A549 treated with DMSO at 1 μM for 4 hours (cell line): ENCODE data around the gene OR6C70. TPM values are rescaled to one million over a fixed set of nuclear protein-coding genes. Genes with fewer than 3 reads are reported as not detected.

Source experiments
- total RNA-seq: library from RNA; stranded (reverse); fragments of 200-300 nt; extraction: Qiagen RNA extraction; gene quantifications from 5 replicates; pipeline ENCODE4 v1.2.3, GENCODE V29; 2022; ENCODE audit warnings: low read depth

Gene OR6C70
- total RNA-seq: not detected in 5 replicates

DNA sequence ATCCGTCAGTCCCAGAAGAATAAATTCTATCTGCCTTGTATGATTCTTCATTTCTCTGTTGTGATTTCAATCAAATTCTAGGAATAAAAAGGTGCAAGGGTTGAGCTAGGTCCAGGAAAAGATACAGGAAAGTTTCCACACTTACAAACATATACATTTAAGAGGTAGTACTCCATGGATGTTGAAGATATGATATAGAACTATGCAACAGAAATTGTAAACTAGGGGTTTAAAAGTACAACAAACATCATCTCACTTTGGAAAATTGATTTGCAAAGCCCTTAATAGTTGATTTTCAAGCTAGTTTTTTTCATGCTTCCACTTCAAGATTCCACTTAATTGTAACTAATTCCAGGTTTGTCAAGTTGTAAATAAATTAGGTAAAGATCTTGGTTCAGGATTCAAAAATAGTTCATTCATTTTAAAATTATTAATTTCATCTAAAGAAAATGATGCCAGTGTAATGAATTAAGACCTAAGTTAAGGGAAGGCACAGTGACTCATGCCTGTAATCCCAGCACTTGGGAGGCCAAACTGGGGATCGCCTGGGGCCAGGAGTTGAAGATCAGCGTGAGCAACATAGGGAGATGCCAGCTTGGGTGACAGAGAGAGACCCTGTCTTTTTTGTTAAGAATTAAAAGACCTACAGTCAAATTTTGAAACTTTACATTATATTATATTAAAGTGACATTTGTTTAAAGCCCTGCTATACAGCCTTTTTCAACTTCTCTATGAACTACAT is at the start of gene OR6C70:
Gene OR6C70 (minus strand): TSS at position 51 of the 742 bp plus-strand sequence. CDS start 0 bp downstream, at position 51.

DNA sequence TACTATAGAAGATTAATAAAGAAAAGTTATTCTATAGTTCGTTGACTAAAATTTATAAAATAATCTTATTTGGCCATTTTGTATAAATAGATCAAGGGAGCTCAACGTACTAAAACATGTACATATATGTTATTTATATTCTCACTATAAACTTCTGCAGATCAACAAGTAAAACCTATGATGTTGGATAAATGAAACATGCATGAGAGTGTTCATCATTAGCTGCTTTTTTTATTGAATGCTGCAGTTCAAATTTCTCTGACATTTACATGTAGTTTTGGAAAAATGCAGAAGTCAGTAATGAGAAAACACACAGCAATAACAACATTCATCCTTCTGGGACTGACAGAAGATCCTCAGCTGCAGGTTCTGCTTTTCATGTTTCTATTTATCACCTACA is 22.1 kb upstream of the OR6C70 start, which contains the start of gene OR6C68:
Gene OR6C68 (plus strand): TSS at position 301 of the 400 bp plus-strand sequence. CDS start 0 bp downstream, at position 301.

DNA sequence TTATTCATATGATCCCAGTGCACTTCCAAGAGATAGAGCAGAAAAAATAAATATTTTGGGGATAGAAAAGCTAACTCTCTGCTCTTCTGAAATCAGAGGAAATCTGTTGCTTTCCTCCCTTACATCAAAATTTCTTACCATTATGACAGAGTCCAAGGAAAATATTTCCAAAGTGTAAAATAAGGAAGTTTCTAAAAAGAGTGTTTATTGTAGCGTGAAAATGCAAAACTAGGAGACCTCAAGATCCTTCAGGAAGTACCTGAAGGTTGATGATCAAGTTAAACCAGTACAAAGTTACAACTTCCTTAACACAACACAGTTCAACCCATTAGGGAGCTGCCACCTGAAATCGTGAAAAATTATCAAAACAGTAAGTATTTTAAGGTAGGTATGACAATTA is 26.2 kb downstream of the OR6C70 start, which contains the start of gene OR6C2:
Gene OR6C2 (plus strand): TSS at position 301 of the 400 bp plus-strand sequence. CDS start 8,138 bp downstream, outside the sequence.

DNA sequence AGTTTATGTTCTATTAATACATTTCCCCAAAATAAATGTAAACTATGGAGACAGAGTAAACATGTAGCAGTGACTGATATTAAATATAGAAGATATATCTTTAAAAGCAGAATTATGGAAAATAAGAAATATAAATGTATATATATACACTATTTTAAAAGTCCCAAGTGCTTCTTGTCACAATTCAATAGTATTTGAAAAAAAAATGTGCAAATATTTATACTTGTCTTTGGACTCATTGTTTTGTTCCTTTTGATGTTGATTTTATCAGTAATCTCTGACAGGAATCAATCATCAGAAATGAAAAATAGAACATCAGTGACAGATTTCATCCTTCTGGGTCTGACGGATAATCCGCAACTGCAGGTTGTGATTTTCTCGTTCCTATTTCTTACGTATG is 44.0 kb downstream of the OR6C70 start, which contains the start of gene OR6C76:
Gene OR6C76 (plus strand): TSS at position 301 of the 400 bp plus-strand sequence. CDS start 0 bp downstream, at position 301.

Other genes with a start within 250 kb of the OR6C70 start
- not detected in 5 replicates for gene OR10A7, start 249.1 kb downstream of the OR6C70 start, total RNA-seq
- not detected in 5 replicates for gene OR6C74, start 225.5 kb downstream of the OR6C70 start, total RNA-seq
- not detected in 5 replicates for gene OR6C6, start 173.6 kb downstream of the OR6C70 start, total RNA-seq
- gene OR6C1, start 155.8 kb downstream of the OR6C70 start, total RNA-seq: not detected in 5 replicates
- not detected in 5 replicates for gene OR6C3, start 139.4 kb downstream of the OR6C70 start, total RNA-seq
- gene OR6C75, start 107.2 kb downstream of the OR6C70 start, total RNA-seq: not detected in 5 replicates
- gene OR6C65, start 69.6 kb downstream of the OR6C70 start, total RNA-seq: not detected in 5 replicates
- gene OR6C76, start 43.9 kb downstream of the OR6C70 start, total RNA-seq: not detected in 5 replicates
- gene OR6C2, start 26.1 kb downstream of the OR6C70 start, total RNA-seq: not detected in 5 replicates
- not detected in 5 replicates for gene OR6C68, start 22.2 kb upstream of the OR6C70 start, total RNA-seq
- not detected in 5 replicates for gene OR6C4, start 79.5 kb upstream of the OR6C70 start, total RNA-seq
- not detected in 5 replicates for gene OR2AP1, start 102.3 kb upstream of the OR6C70 start, total RNA-seq
- gene OR10P1, start 166.8 kb upstream of the OR6C70 start, total RNA-seq: not detected in 5 replicates
- gene ITGA7, start 237.8 kb upstream of the OR6C70 start, total RNA-seq: 1.1 to 1.4 TPM (median 1.2 TPM) in 5 replicates
- 129 to 138 TPM (median 136 TPM) in 5 replicates for gene BLOC1S1, start 245.9 kb upstream of the OR6C70 start, total RNA-seq